Vagina (tissue), 2 donors: ENCODE data around the gene CX3CL1. TPM values are rescaled to one million over a fixed set of nuclear protein-coding genes. Genes with fewer than 3 reads are reported as not detected.

ENCODE experiments used
- DNase-seq, 2 donors: peaks; one replicate each; pipeline ENCODE4 v3.0.0-alpha.2; 2017; ENCODE audit errors: extremely low spot score in 2 of 2
- H3K27ac ChIP-seq: fragments of 200-600 bp; sonication (generic); one replicate; pipeline ENCODE4 v1.5.1; 2019
- H3K27me3 ChIP-seq: fragments of 200-600 bp; sonication (generic); one replicate; pipeline ENCODE4 v1.5.1; 2019
- H3K36me3 ChIP-seq, 2 donors: fragments of 200-600 bp; sonication (generic); one replicate each; pipeline ENCODE4 v1.5.1; 2017 to 2019
- H3K4me1 ChIP-seq: fragments of 200-600 bp; sonication (generic); one replicate; pipeline ENCODE4 v1.5.1; 2019
- H3K4me3 ChIP-seq, 2 donors: fragments of 200-600 bp; sonication (generic); 1 replicate in 1 of 2; 2 replicates in 1 of 2; pipeline ENCODE4 v1.5.1; 2016 to 2019
- H3K9me3 ChIP-seq: fragments of 200-600 bp; sonication (generic); one replicate; pipeline ENCODE4 v1.5.1; 2019
- POLR2A ChIP-seq, 2 donors: fragments of 450-650 bp; IDR thresholded peaks; one replicate each; pipeline ENCODE4 v1.6.1; 2017; ENCODE audit warnings: antibody characterized with exemption in 2 of 2, mild to moderate bottlenecking in 2 of 2, moderate library complexity in 2 of 2
- POLR2AphosphoS5 ChIP-seq, 2 donors: sonication (generic); formaldehyde crosslinking; IDR thresholded peaks; one replicate each; pipeline ENCODE4 v1.9.0; 2017; ENCODE audit warnings: antibody characterized with exemption in 2 of 2, mild to moderate bottlenecking in 2 of 2, low read depth in 1 of 2; ENCODE audit not compliant: insufficient read depth in 1 of 2
- intact Hi-C: fragments of 100-400 bp; cut with DNase I; formaldehyde crosslinking; loops from one replicate; pipeline ENCODE4 v1.15.1; 2023
- total RNA-seq: library from RNA; depleted of rRNA; stranded (reverse); fragments of >200 nt; gene quantifications from one replicate; pipeline ENCODE4 v1.2.3, GENCODE V29; 2016
- TF ChIP-seq, protein P1 (sequence below), 3 experiments: fragments of 450-650 bp in 2 of 3; fragments of 200-600 bp in 1 of 3; sonication (generic) in 1 of 3; IDR thresholded peaks; one replicate each; pipeline ENCODE4 v1.5.1; 2017 to 2019; ENCODE audit warnings: antibody characterized with exemption in 3 of 3, mild to moderate bottlenecking in 2 of 3, moderate library complexity in 2 of 3

Gene CX3CL1
- total RNA-seq, 1 donor from 2014 or later, result 24.8 TPM

DNA sequence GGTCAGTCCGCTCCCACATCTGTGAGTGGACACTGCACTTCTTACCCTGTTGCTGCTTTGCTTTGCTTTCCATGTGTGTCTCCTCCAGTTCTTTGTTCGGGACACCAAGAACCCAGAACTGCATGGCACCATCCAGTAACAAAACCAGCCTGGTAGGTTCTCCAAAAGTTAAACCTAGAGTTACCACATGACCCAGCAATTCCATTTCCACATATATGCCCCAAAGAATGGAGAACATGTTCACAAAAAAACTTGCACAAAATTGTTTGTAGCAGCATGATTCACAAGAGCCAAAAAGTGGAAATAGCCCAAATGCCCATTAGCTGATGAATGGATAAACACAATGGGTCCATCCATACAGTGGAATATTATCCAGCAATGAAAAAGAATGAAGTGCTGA lies 24.0 kb upstream of the CX3CL1 start:
- TF ChIP-seq, protein P1, sequence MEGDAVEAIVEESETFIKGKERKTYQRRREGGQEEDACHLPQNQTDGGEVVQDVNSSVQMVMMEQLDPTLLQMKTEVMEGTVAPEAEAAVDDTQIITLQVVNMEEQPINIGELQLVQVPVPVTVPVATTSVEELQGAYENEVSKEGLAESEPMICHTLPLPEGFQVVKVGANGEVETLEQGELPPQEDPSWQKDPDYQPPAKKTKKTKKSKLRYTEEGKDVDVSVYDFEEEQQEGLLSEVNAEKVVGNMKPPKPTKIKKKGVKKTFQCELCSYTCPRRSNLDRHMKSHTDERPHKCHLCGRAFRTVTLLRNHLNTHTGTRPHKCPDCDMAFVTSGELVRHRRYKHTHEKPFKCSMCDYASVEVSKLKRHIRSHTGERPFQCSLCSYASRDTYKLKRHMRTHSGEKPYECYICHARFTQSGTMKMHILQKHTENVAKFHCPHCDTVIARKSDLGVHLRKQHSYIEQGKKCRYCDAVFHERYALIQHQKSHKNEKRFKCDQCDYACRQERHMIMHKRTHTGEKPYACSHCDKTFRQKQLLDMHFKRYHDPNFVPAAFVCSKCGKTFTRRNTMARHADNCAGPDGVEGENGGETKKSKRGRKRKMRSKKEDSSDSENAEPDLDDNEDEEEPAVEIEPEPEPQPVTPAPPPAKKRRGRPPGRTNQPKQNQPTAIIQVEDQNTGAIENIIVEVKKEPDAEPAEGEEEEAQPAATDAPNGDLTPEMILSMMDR (IDR thresholded peaks at IDR 0.05), result no peak
- TF ChIP-seq POLR2A (IDR thresholded peaks at IDR 0.05) (no peak), POLR2AphosphoS5 (IDR thresholded peaks at IDR 0.05; ENCODE audit: insufficient read depth in 1 of 2, low read depth in 1 of 2) (no peak)
- Histone ChIP-seq H3K9me3 (no peaks in the 10 kb centered on the region), H3K27me3 (no peaks in the 10 kb centered on the region), H3K4me1 (no peaks in the 10 kb centered on the region), H3K36me3 (no peaks in the 10 kb centered on the region), H3K4me3 (no peak overlapping the region), H3K27ac (no peak overlapping the region)
- intact Hi-C loops, result no loop called here
- DNase-seq, result no peak

DNA sequence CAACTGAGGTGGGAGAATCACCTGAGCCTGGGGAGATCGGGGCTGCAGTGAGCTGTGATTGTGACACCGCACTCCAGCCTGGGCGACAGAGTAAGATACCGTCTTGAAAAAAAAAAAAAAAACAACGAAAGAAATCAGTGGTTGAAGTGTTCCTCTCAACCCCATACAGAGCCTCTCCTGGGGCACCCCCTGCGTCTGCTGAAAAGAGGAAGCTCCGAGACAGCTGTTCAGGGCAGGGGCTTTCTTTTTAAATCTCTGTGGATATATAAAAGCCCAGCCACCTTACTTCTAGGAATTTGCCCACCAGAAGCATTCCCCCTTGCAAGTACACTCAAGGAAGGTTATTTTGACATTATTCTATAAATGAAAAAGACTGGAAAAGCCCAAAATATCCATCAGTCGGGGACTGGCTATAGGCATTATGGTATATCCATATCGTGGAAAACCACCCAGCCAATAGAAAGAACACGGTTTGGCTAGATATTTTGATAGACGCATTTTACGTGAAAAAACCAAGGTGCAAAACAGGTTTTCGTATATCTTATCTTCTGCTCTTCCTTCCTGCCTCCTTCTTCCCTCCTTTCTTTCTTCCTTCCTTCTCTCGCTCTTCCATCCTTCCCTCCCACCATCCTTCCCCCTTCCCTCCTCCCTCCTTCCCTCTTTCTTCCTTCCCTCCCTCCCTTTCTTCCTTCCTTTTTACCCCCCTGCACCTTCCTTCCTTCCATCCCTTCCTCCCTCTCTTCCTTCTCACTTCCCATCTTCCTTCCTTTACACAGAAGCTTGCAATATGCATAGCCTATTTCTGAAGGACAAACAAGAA lies 22.9 kb upstream of the CX3CL1 start:
- Histone ChIP-seq H3K27ac (no peak overlapping the region), H3K27me3 (no peaks in the 10 kb centered on the region), H3K9me3 (no peaks in the 10 kb centered on the region), H3K36me3 (no peaks in the 10 kb centered on the region), H3K4me1 (no peaks in the 10 kb centered on the region), H3K4me3 (no peak overlapping the region)
- intact Hi-C loops, result no loop called here
- no peak for TF ChIP-seq POLR2AphosphoS5 (IDR thresholded peaks at IDR 0.05; ENCODE audit: insufficient read depth in 1 of 2, low read depth in 1 of 2)
- no peak for TF ChIP-seq POLR2A (IDR thresholded peaks at IDR 0.05)
- TF ChIP-seq, protein P1 (IDR thresholded peaks at IDR 0.05), result no peak
- DNase-seq, result no peak

DNA sequence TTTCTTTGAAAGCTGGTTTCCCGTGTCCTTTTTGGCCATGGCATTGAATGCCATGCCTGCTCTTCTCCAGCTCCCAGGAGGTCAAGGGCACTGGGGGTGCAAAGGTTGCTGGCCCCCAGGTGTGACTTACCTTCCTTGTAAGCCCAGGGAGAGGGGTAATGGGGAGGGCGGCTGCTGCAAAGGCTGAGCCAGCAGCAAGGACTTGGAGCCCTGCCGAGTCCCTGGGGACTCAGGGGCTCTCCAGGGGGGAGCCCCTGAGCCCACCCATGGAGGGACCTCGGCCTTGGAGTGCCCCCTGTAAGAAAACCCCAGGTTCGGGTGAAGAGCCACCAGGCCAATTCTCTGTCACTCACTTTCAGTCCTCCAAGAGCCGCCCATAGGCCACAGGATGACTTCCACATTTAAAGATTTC lies 19.6 kb upstream of the CX3CL1 start:
- TF ChIP-seq POLR2AphosphoS5 (IDR thresholded peaks at IDR 0.05; ENCODE audit: insufficient read depth in 1 of 2, low read depth in 1 of 2), result no peak
- no peak for TF ChIP-seq POLR2A (IDR thresholded peaks at IDR 0.05)
- TF ChIP-seq, protein P1 (IDR thresholded peaks at IDR 0.05), result no peak
- Histone ChIP-seq H3K9me3 (no peaks in the 10 kb centered on the region), H3K27ac (no peak overlapping the region), H3K36me3 (no peaks in the 10 kb centered on the region), H3K4me3 (no peak overlapping the region), H3K27me3 (no peaks in the 10 kb centered on the region), H3K4me1 (no peaks in the 10 kb centered on the region)
- peak in 1 of 2 donors; percentile 52 for DNase-seq
- intact Hi-C loops, result no loop called here

DNA sequence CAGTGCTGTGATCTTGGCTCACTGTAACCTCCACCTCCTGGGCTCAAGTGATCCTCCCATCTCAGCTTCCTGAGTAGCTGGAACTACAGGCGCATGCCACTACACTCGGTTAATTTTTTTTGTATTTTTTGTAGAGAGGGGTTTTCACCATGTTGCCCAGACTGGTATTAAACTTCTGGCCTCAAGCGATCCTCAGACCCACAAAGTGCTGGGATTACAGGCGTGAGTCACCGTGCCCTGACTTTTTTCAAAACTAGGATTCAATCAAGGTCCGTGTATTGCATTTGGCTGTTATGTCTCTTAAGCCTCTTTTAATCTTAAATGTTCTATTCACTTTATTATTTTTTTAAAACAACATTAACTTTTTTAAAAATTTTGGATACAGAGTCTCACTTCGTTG lies 18.0 kb upstream of the CX3CL1 start:
- no peak for TF ChIP-seq POLR2A (IDR thresholded peaks at IDR 0.05)
- TF ChIP-seq, protein P1 (IDR thresholded peaks at IDR 0.05), result no peak
- no peak for TF ChIP-seq POLR2AphosphoS5 (IDR thresholded peaks at IDR 0.05; ENCODE audit: insufficient read depth in 1 of 2, low read depth in 1 of 2)
- H3K27ac ChIP-seq, result no peak overlapping the region
- no peaks in the 10 kb centered on the region for H3K4me1 ChIP-seq
- DNase-seq, result no peak
- no peaks in the 10 kb centered on the region for H3K27me3 ChIP-seq
- no peaks in the 10 kb centered on the region for H3K9me3 ChIP-seq
- H3K4me3 ChIP-seq, result no peak overlapping the region
- intact Hi-C loops, result no loop called here
- no peaks in the 10 kb centered on the region for H3K36me3 ChIP-seq

DNA sequence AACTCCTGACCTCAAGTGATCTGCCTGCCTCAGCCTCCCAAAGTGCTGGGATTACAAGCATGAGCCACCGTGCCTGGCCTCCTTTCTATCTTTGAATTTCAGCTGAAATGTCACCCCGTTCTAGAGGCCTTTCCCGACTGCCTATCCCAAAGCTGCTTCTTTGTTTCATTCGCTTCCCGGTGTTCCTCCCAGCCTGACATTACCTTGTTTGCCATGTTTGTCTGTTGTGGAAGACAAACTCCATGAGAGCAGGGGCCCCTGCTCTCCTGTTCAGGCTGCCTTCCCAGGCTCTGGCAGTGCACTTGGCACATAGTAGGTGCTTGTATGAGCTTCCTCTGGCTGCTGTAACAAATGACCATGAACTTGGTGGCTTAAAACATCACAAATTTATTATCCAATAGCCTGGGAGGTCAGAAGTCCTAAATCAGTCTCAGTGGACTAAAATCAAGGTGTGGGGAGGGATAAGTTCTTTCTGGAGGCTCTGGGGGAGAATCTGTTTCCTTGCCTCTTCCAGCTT lies 16.3 kb upstream of the CX3CL1 start:
- intact Hi-C loops, result no loop called here
- no peak overlapping the region for H3K27ac ChIP-seq
- no peak overlapping the region for H3K4me3 ChIP-seq
- H3K4me1 ChIP-seq, result no peaks in the 10 kb centered on the region
- DNase-seq, result peak in 1 of 2 donors; percentile 37
- H3K9me3 ChIP-seq, result no peaks in the 10 kb centered on the region
- no peaks in the 10 kb centered on the region for H3K27me3 ChIP-seq
- H3K36me3 ChIP-seq, result no peaks in the 10 kb centered on the region
- no peak for TF ChIP-seq POLR2AphosphoS5 (IDR thresholded peaks at IDR 0.05; ENCODE audit: insufficient read depth in 1 of 2, low read depth in 1 of 2)
- TF ChIP-seq POLR2A (IDR thresholded peaks at IDR 0.05), result no peak
- TF ChIP-seq, protein P1 (IDR thresholded peaks at IDR 0.05), result no peak
